Measurements from ENCODE around the gene IL18RAP. TPM values are rescaled to one million over a fixed set of nuclear protein-coding genes. Genes with fewer than 3 reads are reported as not detected.

IL18RAP gene
- total RNA-seq, 1 donor from 2014 or later, result under 0.01 TPM

DNA sequence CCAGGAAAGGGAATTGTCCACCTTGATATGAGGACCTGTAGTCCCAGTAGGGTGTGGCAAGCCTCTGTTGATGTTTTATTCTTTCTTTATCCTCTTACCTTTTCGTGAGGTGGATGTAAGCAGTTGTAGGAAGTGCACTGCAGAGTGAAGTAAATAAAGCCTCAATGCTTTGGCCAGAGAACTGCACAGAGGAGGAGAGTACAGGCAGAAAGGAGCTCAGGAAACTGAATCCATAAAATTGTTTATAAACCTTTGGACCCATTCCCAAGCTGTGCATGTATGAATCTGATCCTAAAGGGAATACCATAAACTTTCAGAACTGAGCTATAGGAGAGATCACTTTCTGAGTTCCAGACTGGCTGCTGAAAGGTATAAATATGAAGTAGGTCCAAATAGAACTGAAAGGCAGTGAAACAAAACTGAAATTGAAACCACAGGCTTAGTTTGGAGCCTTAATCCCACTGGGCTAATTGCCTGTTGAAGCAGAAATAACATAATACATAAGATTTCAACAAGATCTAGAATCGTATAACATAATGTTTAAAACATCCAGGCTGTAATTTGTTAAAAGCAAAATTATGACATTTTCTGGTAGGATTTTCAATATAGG, 32.2 kb downstream of the IL18RAP start:
- no peak for DNase-seq (ENCODE audit: low read depth, low spot score)

DNA sequence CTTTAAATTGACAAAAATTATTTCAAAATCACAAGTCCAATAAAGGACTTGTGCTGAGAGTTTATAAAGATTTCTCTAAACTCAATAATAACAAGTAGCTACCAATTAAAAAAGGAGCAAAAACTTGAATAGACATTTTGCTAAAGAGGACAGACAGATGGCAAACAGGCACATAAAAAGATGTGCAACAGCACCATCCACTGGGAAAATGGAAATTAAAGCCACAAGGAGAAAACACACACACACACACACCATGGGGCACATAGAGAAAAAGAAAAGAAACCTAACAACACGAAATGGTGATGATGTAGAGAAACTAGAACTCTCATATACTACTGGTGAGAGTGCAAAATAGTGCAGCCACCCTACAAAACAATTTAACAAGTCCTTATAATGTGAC, 37.5 kb downstream of the IL18RAP start:
- DNase-seq (ENCODE audit: low read depth, low spot score), result no peak

DNA sequence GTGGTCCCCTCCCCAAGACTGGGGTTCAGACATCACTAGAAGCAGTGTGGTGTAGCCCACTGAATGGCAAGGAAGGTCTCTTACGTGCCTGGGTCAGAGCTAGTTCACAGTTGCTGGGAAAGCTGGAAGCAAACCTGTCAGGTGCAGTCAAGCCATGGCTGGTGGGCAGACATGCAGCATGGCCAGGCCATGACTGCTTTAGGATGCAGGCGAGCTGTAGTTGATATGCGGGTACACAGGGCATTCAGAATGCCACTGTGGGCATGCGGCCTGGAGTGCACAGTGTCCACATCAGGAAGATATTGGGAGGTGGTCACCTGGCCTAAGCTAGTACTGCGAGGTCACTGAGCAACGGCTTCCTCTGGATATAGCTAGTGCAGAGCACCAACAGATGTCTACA, 38.2 kb downstream of the IL18RAP start:
- no peak for DNase-seq (ENCODE audit: low read depth, low spot score)

DNA sequence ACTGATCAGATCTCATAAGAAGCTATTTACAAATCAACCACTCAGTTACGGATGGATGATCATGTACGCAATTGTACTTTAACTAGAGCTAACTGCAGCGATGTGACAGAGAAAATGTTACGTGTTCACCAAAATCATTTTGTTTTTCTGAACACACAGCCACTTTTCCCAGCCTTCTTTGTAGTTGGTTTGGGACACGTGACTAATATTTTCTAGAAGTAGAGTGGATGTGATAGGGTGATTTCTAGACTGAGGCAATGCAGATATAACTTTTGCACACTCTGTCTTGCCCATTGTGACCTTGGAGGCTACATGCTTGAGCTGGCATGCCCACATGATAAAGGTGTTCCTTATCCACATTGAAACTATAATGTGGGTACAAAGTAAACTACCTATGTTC, 40.2 kb downstream of the IL18RAP start:
- no peak for DNase-seq (ENCODE audit: low read depth, low spot score)

DNA sequence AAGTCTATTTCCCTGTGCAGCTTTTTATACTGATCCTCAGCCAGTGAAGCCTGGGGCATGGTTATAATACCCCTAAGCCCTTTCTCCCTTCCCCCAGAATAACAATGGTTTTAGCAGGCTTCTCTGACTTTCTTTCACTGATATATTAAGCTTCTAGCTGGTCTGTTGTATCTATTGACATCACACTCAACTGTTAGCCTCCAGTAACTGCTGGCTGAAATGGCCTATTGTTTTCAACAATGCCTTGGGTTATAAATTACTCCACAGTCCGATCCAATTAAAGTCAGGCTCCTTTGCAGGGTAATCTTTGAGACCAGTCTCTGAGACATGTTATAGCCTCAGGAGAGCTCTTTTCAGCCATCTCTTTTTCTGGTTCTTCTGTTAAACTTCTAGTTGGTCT, 47.2 kb downstream of the IL18RAP start:
- DNase-seq (ENCODE audit: low read depth, low spot score), result no peak

DNA sequence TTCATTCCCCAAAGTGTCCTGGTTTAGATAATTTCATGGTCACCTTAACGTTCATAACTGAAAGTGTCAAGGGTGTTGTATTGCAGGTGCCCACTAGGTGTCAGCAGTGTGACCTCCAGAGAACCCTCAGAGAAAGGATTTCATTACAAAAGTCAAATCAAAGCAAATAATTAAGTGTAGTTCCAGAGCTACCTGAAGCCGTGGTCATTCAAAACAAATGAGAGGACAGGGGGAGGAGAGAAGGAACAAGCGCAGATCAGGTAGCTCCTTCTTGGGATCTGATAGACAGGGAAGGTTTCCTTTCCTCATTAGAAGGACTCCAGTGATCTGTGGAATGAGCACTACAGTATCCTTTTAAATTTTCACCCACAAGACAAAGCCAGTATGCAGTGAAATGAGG, 50.1 kb downstream of the IL18RAP start, which contains the start of gene SLC9A4:
Gene SLC9A4, plus strand, starts transcription at position 207 of the 400 bp plus-strand sequence. CDS start 534 bp downstream, outside the sequence.
- peak; percentile 4 for DNase-seq (ENCODE audit: low read depth, low spot score)

DNA sequence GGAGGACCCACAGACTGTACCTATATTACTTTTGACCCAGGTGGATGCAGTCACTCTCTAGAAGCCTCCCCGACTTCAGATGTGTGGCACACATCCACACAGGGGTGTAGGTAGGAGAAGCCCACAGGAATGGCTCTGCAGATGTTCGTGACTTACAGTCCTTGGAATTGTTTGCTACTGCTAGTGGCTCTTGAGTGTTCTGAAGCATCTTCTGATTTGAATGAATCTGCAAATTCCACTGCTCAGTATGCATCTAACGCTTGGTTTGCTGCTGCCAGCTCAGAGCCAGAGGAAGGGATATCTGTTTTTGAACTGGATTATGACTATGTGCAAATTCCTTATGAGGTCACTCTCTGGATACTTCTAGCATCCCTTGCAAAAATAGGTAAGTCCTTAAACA, 50.7 kb downstream of the IL18RAP start:
- DNase-seq (ENCODE audit: low read depth, low spot score), result no peak

DNA sequence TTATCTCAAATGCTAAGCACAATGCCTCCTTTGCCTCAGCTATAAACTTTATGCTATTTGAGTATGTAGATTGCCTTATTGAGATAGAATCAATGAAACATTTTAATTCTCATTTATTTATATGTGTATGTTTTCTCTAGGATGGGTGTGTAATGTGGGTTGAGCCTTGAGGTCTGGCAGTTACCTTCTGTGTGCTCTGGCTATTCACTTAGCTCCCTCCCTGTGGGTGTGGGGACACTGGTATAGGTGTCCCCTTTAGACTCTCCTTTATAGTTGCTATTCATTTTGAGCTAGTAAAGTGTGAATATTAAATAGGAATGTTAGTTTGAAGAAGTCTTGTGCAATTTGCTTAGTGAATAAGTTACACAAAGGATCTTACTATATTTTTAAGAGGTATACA, 51.8 kb downstream of the IL18RAP start:
- no peak for DNase-seq (ENCODE audit: low read depth, low spot score)

DNA sequence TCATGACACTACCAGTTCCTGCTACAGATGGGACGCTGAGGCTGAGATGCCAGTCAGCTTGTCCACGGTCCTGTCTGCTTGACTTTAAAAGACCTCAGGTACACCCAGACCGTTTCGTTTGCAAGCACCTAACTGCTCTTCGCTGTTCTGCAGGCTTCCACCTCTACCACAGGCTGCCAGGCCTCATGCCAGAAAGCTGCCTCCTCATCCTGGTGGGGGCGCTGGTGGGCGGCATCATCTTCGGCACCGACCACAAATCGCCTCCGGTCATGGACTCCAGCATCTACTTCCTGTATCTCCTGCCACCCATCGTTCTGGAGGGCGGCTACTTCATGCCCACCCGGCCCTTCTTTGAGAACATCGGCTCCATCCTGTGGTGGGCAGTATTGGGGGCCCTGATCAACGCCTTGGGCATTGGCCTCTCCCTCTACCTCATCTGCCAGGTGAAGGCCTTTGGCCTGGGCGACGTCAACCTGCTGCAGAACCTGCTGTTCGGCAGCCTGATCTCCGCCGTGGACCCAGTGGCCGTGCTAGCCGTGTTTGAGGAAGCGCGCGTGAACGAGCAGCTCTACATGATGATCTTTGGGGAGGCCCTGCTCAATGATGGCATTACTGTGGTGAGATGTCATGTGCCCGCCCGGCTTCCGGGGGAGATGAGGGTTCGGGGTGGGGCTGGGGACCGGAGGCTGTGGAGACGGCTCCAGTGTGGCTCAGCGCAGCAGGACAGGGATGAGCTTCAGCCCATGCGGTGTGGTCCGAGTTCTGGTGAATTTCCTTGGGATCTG, 55.9 kb downstream of the IL18RAP start:
- no peak for DNase-seq (ENCODE audit: low read depth, low spot score)

DNA sequence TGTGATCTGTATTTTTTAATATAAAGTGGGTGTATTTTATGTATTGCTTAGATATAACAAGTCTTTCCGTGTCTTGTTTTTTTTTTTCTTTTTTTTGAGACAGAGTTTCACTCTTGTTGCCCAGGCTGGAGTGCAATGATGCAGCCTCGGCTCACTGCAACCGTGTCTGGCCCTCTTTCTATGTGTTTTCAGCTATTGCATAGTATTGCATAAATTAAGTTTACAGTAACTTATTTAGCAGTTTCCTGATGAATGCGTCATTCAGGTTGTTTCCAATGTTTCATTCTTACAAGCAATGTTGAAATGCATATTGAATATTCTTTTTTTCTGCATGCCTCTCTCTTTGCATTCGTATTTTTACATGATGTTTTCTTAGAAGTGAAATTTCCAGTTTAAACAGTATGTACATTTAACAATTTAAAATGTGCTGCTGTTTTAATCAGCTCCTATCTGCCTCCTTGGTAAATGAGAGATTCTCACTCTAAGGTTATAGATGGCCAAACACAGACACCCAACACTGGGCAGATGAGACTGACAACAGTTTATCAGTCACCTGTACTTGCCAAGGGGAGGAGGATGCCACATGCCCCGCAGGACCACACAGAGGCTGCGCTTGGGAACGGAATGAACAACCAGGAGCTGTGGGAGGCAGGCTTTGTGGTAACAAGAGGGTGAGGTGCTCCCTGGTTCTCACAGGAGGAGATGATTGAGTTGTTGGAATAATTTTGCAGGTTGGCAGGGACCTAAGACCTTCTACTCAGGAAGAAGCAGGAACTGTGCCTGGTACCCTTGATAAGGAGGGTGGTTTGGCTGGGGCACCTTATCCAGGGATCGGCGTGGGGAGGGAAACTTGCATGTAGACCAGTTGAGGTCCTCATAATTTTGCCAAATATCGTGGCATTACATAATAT, 57.6 kb downstream of the IL18RAP start:
- DNase-seq (ENCODE audit: low read depth, low spot score), result no peak

DNA sequence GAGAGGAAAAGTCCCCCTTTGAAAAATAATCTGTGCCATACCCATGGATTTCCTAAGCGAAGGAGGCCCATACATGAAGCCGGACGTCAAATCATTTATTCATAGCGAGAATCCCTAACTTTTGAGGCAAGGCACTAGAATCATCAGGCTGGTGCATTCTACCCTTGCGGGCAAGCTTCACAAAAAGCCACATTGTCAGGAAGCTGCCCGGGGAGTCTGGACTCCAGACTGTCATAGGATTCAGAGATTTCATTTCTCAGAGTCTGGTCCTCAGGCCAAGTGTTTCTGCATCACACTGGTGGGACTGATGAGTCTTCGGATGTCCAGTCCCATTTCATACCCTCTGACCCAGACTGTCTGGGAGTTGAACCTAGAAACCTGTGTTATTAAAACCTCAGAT, 59.0 kb downstream of the IL18RAP start:
- DNase-seq (ENCODE audit: low read depth, low spot score), result no peak

DNA sequence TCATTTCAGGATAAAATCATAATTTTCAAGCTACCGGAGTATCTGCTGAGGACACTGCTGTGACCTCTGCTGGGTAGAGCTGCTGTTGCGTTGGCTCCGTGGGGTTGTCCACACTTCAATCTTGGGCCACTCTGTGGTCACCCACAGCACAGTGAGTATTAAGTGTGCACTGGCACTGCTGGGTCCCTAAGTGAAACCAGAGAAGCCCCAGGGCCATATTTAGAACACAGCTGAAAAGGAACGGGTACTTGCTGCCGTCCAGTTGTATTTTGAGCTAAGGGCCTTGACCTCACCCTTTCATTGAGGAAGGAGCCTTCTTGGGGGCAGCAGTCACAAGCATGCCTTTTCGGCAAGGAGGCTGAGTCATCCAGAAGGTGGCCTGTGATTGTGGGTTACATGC, 60.1 kb downstream of the IL18RAP start:
- no peak for DNase-seq (ENCODE audit: low read depth, low spot score)

DNA sequence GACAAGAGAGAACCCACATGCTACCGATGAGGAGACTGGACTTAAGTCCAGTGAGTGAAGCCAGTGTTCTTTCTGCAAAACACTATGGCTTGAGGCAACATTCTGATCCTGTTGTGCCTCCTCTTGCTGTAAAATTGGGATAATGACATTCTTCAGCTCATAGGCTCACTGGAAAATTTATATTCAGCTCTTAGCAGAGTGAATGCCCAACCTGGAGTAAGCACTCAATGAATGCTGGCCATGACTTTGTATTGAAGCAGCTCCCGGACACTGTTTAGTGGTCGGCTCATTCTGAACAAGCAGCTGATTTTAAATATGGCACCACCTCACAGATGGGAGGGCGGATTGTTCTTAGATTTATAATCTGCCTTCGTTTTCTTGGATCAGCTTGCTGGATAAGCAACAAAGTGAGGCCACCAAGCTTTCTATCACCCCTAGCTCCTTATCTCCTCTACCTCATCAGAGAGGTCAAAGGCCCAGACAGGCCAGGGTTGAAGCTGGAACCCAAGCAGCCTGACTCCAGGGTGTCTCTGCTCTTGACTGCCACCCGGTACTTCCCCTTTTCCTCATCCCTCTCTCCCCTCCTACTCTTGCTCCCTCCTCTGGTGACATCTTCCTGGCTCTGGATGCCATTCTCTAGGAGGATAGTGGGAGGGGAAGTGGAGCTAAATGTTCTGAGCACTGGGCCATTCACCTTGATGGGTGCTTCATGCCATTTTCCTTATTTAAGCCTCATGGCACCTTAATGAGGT, 61.5 kb downstream of the IL18RAP start:
- DNase-seq (ENCODE audit: low read depth, low spot score), result no peak

DNA sequence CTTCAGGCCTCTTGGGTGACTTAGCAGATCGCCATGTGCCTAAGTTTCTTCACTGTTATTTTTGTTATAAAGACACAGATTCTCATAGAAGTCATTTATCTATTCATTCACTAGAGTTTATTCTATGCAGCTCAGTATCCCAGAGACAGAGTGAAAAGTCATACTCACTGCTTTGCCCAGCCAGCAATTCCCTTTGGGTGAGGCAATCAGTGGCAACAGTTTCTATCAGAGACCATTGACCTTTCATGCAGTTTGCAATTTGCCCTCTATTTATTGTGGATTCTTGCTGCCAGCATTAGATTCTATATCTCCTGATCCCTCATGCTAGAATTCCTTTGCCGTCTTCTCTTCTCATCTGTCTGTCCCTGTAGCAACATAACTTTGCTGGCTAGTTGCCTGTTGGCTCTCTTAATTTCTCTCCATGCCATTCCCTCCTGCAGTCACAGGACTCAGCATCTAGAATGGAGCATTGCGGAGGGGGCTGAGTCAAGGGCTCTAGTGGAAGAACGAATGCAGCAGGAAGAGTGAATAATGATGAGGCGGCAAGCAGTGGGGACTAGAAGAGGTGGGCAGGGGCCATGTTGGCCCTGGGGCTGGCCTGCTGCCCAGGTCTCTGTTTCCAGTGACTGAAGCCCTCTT, 62.3 kb downstream of the IL18RAP start:
- DNase-seq (ENCODE audit: low read depth, low spot score), result no peak

DNA sequence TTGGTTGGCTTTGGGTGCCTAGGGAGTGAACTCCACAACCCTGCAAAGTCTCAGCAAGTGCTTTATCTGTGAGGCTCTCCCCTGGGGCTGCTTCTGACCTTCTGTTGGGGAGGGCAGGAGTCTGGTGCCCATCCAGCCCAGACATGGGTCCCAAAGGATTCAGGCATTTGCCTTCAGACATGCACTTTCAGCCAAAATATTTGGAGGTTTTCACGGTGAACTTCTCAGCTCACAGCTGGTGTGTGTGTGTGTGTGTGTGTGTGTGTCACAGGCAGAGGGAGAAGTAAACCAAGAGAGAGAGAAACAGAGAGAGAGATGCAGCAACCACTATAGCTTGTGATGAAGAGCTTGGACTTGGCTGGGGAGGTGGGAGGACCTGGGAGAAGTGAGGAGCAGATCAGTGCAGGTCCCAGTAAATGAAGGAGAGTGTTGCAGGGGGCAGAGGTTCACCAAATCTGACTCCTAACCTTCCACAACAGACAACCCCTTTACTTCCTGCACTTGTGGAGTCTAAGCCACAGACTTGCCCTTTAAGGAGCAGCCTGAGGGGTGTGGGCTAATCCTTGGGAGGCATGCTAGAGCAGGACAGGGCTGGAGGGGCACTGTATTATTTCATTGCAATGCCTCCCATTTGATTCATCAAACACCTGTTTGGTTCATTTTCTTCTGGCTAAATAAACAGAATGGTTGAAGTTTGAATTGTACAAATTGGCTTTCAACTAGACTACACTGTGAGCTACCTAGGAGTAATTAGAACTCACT, 64.2 kb downstream of the IL18RAP start:
- DNase-seq (ENCODE audit: low read depth, low spot score), result no peak

DNA sequence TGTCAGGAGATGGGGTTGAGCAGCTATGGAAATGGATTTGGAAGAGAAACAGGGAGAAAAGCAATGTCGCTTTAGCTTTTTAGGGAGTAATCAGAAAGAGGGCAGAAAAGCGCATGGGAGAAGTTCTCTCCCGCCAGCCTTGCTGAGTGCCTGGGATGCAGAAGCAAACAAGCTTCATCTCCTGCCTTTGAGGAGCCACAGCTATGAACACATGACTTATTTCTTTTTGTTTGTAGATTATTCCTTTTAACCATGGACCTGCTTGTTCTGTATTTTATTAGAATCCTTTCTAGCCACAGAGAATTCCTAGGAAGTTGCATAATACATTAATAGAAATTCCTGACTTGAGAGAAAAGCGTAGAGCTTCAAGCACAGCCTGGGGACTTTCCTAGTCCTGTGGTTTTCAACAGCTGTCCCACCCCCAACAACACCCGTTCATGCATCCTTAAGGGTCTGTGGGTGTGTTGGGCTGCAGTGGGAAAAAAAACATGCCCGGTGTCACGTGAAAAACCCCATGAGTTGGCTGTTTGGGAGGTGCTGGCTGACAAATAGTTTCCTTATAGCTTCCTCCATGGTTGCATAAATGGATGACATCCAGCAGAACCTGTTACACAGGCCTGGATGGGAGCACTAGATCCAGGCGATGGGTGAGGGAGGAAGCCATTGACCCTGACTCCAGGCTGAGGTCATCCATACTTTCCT, 65.0 kb downstream of the IL18RAP start:
- DNase-seq (ENCODE audit: low read depth, low spot score), result no peak

DNA sequence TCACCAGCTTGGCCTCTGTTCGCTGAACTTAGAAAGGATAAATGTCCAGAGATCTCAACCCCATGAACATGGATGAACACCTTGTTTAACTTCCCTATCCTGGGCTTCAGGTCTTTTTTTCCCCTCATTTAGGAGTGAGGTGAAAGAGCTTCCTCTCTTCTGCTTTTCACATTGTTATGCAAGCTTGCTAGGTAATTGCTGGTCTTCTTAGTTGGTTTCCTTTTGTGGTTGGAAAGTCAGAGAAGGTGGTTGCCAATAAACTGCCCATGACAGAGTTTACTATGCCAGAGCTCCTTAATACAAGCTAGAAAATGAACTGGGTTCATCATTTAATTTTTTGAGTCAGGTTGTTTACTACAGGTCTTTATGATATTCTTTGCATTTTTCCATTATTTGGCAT, 66.7 kb downstream of the IL18RAP start:
- no peak for DNase-seq (ENCODE audit: low read depth, low spot score)

DNA sequence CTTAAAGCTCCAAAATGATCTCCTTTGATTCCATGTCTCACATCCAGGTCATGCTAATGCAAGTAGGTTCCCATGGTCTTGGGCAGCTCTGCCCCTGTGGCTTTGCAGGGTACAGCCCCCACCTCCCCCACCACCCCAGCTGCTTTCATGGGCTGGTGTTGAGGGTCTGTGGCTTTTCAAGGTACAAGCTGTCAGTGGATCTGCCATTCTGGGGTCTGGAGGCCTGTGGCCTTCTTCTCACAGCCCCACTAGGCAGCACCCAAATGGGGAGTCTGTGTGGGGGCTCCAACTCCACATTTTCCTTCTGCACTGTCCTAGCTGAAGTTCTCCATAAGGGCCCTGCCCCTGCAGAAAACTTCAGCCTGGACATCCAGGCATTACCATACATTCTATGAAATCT, 69.0 kb downstream of the IL18RAP start:
- no peak for DNase-seq (ENCODE audit: low read depth, low spot score)

DNA sequence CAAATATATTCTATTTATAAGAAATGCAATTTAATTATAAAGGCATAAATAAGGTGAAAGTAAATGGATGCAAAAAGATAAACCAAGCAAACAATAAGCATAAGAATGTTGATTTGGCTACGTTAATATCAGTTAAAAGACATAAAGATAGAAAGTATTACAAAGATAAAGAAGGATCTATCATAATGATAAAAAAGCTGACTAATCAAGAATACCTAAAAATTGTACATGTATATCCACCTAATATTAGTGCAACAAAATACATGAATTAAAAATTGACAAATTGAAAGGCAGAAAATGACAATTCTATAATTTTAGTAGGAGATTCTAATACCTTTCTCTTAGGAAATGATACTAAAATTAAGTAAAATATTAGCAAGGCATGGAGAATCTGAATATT, 71.6 kb downstream of the IL18RAP start:
- DNase-seq (ENCODE audit: low read depth, low spot score), result no peak

DNA sequence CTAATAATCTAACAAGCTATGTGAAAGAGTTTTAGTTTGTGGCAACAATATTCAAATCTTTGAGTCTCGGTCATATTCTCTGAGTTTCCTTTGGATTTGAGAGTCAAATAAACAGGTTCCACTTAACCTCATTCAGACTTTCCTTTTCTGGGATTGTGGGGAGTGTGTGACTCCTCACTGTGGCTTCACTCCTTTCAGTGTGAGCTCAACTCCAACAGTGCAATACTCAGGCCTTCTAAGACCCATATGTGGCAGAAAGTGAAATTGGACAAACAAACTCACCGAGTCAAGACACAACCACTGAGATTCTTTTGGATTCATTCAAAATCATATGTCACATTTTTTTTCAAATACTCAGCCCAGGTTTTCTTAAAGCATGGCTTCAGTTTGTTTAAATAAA, 75.5 kb downstream of the IL18RAP start:
- no peak for DNase-seq (ENCODE audit: low read depth, low spot score)

Data from pulmonary artery endothelial cell (primary cell).